GM19397 (cell line): ENCODE data around the gene ATP2C1.

Experiments used
- ATAC-seq: cut with Tn5 transposase; IDR thresholded peaks from one replicate; pipeline ENCODE4 v1.9.1; 2021; ENCODE audit warnings: mild to moderate bottlenecking, moderate library complexity; ENCODE audit not compliant: unreplicated experiment

Gene ATP2C1

DNA sequence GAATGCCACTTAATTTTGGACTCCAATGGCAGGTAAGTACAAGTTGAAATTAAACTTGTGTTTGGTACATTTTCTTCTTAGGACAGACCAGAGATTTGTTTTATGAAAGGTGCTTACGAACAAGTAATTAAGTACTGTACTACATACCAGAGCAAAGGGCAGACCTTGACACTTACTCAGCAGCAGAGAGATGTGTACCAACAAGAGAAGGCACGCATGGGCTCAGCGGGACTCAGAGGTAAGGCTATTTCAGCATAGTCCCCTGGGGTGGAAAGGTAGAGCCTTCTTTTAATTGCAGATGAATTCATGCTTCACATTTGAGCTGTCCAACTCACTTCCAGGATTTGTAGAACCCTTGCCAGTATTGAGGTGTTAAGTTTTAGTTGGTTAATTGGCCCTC lies 81.4 kb downstream of the ATP2C1 start:
- ATAC-seq, result no peak

GRCh38 chr3:130976706-130977105 lies 82.8 kb downstream of the ATP2C1 start:
- ATAC-seq, result no peak

GRCh38 chr3:130979117-130979516 lies 85.2 kb downstream of the ATP2C1 start:
- no peak for ATAC-seq

GRCh38 chr3:130981469-130981868 lies 87.6 kb downstream of the ATP2C1 start:
- ATAC-seq, result no peak

DNA sequence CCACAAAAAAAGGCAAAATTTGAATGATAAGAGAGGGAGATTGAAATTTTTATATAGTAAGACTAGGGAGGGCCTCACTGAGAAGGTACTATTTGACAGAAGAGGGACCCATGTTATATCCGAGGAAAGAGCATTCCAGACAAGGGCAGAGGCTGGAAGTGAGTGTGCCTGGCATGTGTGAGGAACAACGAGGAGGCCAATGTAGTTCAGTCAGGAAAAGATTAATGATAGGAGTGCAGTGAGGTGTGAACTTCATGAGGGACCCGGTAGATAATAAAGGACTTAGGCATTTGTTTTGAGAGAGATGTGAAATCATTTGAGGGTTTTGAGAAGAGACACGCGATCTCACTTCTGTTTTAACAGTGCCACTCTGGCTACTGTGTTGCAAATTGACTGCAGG lies 96.4 kb downstream of the ATP2C1 start:
- ATAC-seq, result no peak

DNA sequence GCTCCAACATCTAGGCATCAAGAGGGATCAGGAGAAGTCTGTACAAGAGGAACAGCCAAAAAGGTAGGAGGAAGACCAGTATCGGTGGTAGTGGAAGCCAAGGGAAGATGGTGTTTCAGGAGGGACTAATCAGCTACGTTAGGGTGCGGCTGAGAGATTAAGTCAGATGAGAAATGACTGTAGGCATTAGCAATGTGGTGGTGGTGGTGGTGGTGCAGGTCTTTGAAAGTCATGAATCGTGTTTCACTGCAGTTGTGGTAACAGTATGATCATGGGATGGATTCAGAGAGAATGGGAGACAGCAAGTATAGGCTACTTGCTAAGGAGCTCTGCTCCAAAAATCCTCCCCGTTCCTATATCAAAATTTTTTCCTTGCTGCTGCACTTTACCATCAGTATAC lies 97.2 kb downstream of the ATP2C1 start:
- ATAC-seq, result no peak

GRCh38 chr3:130992344-130992743 lies 98.5 kb downstream of the ATP2C1 start:
- no peak for ATAC-seq

GRCh38 chr3:130997289-130997688 lies 103.4 kb downstream of the ATP2C1 start:
- ATAC-seq, result no peak

DNA sequence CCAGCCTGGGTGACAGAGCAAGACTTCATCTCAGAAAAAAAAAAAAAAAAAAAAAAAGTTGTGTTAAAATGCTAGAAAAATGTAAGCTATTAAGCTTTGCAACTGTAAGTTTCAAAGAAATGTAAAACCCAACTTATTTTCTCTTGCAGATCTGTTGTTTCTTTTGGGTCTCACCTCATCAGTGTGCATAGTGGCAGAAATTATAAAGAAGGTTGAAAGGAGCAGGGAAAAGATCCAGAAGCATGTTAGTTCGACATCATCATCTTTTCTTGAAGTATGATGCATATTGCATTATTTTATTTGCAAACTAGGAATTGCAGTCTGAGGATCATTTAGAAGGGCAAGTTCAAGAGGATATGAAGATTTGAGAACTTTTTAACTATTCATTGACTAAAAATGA lies 107.2 kb downstream of the ATP2C1 start:
- ATAC-seq, result no peak

DNA sequence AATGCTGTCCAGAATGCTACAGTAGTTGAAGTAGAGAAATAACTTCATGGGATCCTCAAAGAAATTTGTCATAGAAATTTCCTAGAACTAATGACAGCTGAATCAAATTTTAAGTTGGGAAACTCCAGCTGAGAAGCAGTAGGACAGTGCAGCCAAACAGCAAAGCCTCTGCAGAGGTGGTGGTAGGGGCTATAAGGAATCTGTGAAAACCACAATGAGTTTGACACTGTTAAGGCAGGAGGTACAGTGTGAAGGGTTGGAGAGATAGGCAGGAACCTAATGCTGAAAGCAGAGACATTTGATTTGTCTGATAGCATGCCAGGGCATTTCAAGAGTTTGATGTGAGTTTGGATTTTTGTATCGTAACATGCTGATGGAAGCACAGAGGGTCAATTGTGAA lies 110.7 kb downstream of the ATP2C1 start:
- no peak for ATAC-seq

DNA sequence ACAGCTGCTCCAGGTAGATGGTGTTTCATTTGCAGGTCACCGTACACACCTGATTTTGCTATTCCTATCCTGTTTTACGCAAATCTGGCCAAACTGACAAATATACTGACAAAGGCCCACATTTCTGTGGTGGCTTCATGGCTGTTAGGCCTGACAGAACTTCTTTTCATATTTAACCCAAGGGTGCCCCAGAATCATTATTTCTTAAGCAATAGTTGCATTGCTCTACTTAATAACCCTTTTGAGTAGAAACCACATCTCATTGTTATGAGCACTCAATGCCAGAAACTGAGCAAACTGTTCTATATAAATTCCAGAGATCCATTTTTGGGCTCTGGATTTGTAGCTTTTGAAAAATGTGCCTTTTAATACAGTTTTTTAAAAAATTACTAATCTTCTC lies 113.4 kb downstream of the ATP2C1 start:
- no peak for ATAC-seq

GRCh38 chr3:131007782-131008181 lies 113.9 kb downstream of the ATP2C1 start:
- no peak for ATAC-seq

DNA sequence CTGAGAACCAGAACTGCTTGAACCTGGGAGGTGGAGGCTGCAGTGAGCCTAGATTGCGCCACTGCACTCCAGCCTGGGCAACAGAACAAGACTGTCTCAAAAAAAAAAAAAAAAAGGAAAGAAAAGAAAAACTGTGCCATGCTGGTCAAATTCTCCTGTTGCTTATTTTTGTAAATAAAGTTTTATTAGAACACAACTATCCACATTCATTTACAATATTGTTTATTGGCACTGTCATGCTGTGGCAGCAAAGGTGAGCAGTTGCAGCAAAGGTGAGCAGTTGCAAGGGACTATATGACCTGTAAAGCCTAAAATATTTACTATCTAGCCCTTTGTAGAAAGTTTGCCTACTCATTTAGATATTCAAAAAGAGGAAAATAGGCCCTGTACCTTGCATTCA lies 114.4 kb downstream of the ATP2C1 start:
- no peak for ATAC-seq

GRCh38 chr3:131009698-131010097 lies 115.8 kb downstream of the ATP2C1 start:
- no peak for ATAC-seq

DNA sequence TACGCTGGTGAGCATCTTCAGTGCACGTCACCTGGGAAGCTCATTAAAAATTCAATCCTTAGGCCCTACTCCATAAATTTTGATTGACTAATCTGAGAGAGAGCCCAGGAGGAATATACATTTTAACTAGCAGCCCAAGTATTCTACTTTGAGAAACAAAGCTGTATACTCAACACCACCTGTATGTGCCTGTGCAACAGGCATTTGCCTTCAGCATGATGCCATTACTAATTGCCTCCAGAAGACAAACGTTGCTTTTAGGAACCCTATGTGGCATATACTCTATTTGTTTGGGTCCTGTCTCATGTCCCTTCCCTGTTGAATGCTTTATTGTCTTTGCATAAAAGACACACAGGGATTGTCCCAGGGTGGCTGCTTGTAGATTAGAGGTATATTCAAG lies 125.1 kb downstream of the ATP2C1 start:
- no peak for ATAC-seq

DNA sequence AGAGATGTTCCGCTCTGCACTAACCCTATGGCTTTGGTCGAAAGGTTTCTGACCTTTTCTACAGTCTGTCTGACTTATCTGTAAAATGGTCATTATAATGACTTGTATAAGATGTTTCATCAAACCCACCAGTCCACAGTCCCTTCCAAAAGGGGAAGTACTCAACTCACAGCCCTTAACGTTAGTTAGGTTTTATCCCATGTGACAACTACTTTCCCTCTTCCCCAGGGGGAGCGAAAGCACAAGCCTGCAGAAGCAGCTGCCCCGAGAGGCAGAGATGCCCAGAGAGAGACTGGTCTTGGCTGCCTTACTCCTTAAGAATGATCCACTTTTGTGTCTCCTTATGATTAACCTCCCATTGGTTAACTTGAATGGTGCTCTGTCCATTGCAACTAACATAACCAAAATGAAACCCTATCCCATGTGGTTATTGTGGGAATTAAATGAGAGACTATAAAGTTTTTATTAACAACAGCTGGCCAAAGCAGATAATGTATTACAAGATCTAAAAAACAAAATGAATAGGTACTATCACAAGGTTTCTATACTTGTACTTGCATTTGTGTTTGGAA lies 126.3 kb downstream of the ATP2C1 start:
- ATAC-seq, result no peak

- ATAC-seq, result no peak
Observed at GRCh38 chr3:131025539-131025938, 131.7 kb downstream of the ATP2C1 start.

GRCh38 chr3:131026321-131027151 lies 132.7 kb downstream of the ATP2C1 start, which contains the start of the genes ASTE1 and NEK11:
ASTE1 (minus strand) TSS chr3:131026825; CDS start chr3:131025306, 1,519 bp downstream.
NEK11 (plus strand) TSS chr3:131026877; CDS start chr3:131029709, 2,832 bp downstream.
- ATAC-seq, result peak; percentile 99

DNA sequence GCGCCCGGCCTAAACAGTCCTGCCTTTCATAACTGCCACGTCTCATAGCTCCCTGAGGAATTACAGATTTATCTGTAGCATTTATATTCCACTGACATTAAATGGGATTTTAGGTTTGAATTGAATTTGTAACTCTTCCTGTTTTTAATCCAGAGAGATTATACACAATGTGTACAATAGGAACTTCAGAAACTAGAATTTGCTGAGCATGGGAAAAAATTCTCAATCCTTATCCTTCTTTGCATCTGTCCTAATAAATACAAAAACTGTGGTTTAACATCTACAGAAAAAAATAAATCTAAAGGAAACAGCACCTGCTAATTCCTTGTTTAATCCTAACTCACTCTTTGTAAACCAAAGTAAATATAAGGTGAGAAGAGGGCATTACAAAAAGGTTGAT lies 135.0 kb downstream of the ATP2C1 start:
- no peak for ATAC-seq

- ATAC-seq, result no peak
Observed at GRCh38 chr3:131031660-131032059, 137.8 kb downstream of the ATP2C1 start.

- no peak for ATAC-seq
Observed at GRCh38 chr3:131033480-131034080, 139.7 kb downstream of the ATP2C1 start.

GRCh38 chr3:131036200-131036816 lies 142.4 kb downstream of the ATP2C1 start:
- no peak for ATAC-seq
